Fibroblast of lung (primary cell): ENCODE results near the gene OTOGL.

ENCODE experiments used
- CTCF ChIP-seq, 2 donors: IDR thresholded peaks in 1 of 2; conservative IDR thresholded peaks in 1 of 2; 1 replicate in 1 of 2; 2 replicates in 1 of 2; pipeline ENCODE4 v1.5.1; 2011 to 2012; ENCODE audit warnings: low read length in 2 of 2, control low read depth in 1 of 2, inconsistent platforms in 1 of 2, low read depth in 1 of 2, mild to moderate bottlenecking in 1 of 2
- EZH2 ChIP-seq: IDR thresholded peaks from 2 replicates; pipeline ENCODE4 v1.5.1; 2012; ENCODE audit warnings: low read length, control low read depth, mild to moderate bottlenecking; ENCODE audit errors: missing control alignments

GRCh38 chr12:80142640-80143039 lies 43.3 kb downstream of the OTOGL start:
- TF ChIP-seq EZH2 (no peak), CTCF (conservative IDR thresholded peaks at IDR 0.05 in 1 of 2, IDR thresholded peaks at IDR 0.05 in 1 of 2; ENCODE audit: low read depth in 1 of 2, low read length in 2 of 2) (no peak)
